NK-92 (cell line): ENCODE data around the gene COL5A1.

Experiments
- DNase-seq: peaks from one replicate; lab custom pipeline; 2025; ENCODE audit not compliant: unreplicated experiment; lab: John Stamatoyannopoulos, UW

Gene COL5A1

DNA sequence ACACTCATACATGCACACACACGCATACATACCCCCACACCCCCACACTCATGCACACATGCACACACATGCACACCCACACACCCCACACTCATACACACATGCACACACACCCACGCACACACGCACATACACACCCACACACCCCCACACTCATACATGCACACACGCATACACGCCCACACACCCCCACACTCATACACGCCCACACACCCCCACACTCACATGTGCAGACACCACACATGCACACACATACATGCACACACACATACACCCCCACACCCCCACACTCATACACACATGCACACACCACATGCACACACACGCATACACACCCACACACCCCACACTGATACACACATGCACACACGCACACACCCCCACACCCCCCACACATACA lies 118.3 kb downstream of the COL5A1 start:
- no peak for DNase-seq

DNA sequence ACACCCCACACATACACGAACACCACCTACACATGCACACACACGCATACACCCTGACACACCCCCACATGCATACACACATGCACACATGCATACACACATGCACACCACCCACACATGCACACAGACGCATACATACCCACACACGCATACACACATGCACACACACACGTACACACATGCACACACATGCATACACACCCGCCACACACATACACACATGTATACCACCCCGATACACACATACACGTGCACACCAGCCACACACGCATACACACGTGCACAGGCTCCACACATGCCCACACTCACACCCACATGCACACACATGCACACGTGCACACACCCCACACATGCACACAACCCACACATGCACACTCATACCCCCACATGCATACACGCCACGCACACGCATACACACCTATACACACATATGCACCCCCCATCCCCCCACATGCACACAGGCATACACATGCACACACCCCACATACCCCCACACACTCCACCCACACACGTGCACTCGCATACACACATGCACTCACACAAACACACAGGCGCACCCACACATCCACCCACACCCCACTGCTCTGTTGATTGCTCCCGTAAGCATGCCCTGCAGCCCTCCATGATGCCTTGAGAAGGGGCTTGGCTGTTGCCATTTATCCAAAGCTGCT lies 119.3 kb downstream of the COL5A1 start:
- no peak for DNase-seq

GRCh38 chr9:134764473-134765269 lies 123.1 kb downstream of the COL5A1 start:
- no peak for DNase-seq

DNA sequence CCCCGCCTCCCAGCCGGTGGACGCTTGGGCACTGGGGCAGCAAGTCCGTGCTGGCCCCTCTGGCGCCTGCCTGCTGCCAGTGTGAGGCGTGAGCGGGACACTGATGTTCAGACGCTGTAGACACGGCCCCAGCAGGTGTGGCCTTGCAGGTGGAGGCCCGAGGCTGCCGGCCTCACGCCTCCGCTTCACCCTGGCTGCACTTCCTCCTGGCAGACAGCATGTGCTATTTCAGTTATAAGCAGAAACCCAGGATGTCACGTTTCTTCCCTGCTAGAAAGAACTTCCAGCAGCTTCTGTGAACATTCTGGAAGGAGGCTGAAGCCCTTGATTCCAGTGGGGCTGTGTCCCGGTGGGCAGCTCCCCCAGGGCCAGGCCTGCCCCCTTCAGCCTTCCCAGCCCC lies 124.2 kb downstream of the COL5A1 start:
- DNase-seq: no peak

DNA sequence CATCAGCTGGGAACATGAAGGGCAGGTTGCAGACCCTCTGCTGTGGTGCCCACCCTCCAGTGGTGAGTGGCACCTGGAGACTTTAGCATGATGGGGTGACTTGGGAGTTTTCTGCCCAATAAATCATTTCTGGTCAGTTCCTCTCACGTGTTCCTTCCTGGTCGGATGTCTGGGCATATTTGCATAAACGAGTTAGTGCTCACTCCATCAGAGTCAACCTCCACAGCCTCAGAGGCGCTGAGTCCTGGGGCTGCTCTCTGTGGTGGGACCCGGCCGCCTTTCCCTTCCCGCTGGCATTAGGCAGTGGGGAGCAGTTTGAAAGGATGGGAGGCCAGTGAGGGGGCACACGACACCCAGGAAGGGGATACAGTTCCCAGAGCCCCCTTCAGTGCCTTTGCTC lies 125.0 kb downstream of the COL5A1 start:
- DNase-seq: no peak

- DNase-seq: no peak
These were observed 126.7 kb downstream of the COL5A1 start for GRCh38 chr9:134768332-134768708.

GRCh38 chr9:134768709-134769351 lies 127.2 kb downstream of the COL5A1 start:
- no peak for DNase-seq

GRCh38 chr9:134770972-134771971 lies 129.7 kb downstream of the COL5A1 start:
- DNase-seq: no peak

DNA sequence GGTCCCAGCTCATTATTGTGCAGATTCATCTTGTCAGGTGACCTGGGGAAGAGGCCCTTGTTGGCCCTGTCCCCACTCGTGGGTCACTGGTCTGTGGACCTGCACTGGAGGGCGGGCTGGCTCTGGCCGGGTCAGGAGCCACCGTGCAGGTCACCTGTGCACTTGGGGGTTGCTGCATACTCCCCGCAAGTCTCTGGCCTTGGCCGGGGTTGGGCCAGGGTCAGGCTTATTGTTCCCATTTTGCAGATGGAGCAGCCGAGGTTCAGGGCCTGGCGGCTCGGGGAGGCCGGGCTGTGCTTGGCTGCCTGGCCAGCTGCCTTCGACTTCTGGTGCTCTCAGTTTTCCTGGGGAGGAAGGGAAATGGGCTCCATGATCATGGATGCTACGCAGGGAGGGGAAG lies 130.7 kb downstream of the COL5A1 start:
- no peak for DNase-seq

DNA sequence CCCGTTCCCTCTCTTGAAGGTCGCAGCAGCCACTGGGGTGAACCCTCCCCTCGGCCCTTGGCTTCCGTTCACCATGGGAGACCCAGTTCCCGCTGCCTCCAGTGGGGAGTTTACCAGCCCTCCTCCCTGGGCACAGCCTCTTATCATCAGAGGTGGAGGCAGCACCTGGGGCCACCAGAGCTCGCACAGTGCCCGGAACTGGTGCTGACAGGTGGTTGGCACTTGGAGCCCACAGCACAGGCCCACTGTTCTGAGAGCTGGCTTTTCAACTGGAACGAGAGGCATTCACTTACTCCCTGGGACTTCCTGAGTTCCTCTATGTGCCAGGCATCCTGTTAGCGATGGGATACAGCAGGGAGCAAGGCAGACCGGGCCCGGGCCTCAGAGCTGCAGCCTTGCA lies 132.2 kb downstream of the COL5A1 start:
- no peak for DNase-seq

DNA sequence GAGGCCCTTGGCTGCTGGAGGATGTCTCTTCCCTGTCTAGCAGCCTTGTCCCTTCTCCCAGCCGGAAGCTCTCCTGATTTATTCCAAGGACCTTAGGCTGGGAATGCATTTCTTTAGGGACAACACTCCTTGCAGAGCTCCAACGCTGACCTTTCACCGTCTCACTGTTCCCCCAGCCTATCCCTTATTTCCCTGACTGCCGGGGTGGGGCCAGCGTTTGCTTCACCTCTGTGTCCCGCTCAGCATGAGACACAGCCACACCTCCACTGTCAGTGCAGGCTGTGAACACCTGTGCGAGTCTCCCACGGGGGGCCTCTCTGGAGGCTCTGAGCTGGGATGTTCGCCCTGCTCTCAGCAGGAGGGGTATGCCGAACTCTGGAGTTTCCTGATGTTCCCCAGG lies 132.8 kb downstream of the COL5A1 start:
- DNase-seq: no peak

DNA sequence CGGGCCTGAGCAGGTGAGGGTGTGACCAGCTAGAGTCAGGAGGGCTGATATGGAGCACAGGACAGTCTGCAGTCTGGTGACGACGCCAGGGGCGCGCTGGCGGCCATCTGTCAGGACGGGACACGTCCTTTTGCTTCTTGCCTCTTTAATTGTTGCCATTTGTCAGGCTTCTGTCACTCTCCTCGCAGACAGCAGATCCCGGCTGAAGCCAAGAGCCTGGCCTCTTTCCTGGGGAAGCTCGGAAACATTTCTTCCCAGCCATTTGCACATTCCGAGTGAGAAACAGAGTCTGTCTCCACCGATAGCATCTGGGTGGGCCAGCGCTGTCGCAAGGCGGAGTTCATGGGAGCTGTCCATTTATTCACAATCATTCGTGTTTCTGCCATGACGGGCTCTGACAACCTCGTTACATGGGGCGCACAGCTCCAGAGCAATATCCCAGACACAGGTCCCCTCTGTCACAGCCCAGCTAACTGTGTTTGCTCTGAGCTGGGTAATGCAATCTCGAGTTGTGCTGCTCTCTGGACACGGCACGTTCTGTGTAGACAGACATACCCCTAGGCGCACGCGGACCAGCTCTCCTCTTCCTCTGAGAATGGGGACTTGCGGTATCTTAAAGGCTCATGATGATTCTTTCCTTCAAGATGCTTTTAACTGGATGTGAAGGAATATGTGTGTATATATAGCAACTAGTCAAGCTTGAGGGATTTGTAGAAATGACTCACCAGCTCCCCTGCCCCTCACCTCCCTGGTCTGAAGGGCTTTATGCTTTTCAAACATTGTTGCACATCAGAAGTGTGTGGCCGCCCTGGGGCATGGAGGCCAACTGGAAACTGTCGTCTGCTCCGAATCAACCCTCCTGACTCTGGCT lies 133.7 kb downstream of the COL5A1 start:
- no peak for DNase-seq

- no peak for DNase-seq
These were observed 134.6 kb downstream of the COL5A1 start for GRCh38 chr9:134776080-134776796.

GRCh38 chr9:134777153-134777552 lies 135.6 kb downstream of the COL5A1 start:
- DNase-seq: no peak

DNA sequence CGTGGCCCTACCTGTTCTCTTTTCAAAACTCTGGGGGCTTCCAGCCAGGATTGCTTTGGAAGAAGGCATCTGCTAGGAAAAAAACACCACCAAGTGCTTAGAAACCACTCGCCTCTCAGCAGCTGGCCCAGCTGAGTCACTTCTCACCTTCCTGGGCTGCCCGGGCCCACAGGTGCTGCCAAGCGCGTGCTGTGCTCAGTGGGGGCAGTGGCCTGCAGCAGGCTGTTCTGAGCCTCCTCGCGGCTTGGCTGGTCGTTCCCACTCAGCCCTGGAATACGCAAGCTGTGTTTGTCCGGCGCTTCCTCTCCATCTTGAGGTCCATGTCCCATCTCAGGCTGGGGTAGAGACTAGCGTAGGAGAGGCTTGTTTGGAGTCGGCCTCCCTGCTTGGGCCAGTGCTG lies 136.6 kb downstream of the COL5A1 start:
- DNase-seq: no peak

DNA sequence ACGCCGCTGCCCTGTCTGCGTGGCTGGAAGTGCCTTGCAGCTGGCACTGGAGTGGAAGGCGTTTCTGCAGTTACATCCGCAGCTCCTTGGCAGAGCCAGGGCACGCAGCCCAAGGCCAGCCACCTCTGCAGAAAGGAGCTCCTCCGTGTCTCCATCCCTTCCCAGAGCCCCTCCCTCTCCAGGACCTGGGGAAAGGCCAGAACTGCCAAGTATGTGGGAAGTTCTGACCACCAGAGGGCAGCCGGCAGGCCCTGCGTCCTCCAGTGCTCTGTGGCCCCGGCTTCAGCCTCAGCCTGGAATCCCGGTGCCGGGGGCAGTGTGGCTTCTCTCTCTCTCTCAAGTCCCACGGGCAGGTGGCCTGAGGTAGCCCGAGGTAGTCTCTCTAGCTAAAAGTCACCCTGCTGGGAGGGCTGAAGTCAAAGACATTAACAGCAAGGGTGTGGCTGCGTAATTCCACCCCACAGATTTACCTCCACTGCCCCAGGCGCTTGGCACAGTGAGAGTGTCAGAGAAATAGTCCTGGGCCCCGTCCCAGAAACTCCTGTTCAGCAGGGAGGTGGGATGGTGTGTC lies 137.3 kb downstream of the COL5A1 start:
- no peak for DNase-seq

DNA sequence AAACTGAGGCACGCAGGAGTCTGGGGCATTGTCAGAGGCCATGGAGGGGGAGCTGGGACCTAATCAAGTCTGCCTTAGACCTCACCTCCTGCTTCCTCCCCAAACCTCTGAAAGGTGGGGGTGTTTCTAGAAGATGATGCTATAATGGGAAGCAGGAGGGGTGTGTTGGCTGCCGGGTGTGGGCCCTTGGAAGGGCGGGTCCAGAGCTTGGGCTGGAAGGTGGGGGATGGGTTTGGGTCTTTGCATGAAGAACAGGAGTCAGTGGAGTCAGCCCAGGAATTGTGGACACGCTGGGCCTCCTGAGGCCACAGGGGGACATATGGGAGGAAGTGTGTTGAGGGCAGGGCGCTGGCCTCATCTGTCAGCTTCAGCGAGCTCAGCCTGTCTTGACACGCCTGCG lies 138.0 kb downstream of the COL5A1 start:
- DNase-seq: no peak

DNA sequence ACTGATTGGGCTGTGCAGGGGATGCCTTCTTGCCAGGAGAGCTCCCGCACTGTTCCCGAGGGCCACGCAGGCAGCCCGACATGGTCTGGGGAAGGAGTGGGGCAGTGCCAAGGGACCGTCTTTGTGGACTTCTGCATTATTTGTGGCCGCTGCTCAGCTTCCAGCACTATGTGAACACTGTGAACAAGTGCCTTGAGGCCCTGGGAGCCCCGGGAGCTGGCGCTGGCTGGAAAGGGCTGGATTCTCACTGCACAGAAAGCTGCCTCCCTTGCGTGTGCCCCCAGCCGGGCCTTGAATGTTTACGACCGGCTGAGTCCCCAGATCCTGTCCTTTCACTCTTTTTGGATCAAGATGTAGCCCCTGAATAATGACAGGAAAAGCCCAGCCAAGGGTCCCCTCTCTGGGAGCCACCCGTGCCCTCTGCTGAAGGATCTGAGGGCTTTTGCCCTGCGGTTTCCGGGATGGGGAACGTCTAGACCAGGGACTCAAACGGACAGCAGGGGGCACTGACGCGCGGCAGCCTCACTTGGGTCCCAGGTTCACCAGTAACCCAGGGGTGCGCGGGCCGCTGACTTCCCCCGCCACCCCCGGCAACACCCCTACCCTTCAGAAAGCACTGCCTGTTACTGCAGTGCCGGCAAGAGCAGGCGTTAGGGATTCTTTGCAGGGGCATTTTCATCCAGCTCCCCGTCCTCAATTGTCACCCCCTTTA lies 140.1 kb downstream of the COL5A1 start:
- DNase-seq: no peak
